Effector memory CD8-positive, alpha-beta T cell (primary cell): ENCODE data around the gene ADGRG3.
A peak's percentile ranks its signal among the peaks of the same experiment; 100 is the strongest.
"Not testable (repeated sequence)": the region's sequence is repeated elsewhere in the genome, so short reads cannot be mapped to it uniquely, and the experiment has no call there.

ENCODE experiments used
- ATAC-seq: fragments of 150-1000 bp; cut with Tn5 transposase; replicated peaks from 2 replicates; pipeline ENCODE4 v1.10.0; 2021; ENCODE audit warnings: mild to moderate bottlenecking, moderate library complexity
- DNase-seq, 3 experiments: peaks; one replicate each; pipeline ENCODE4 v3.0.0; 2021
- H3K27ac Mint-ChIP-seq, 2 donors: one replicate each; pipeline ENCODE4 v1.8.0; 2022; ENCODE audit warnings: mild to moderate bottlenecking in 2 of 2, mixed read lengths in 2 of 2, moderate library complexity in 2 of 2
- H3K27me3 Mint-ChIP-seq, 2 donors: one replicate each; pipeline ENCODE4 v1.8.0; 2022; ENCODE audit warnings: mixed read lengths in 2 of 2
- H3K36me3 Mint-ChIP-seq: one replicate; pipeline ENCODE4 v1.8.0; 2022; ENCODE audit warnings: mild to moderate bottlenecking, moderate library complexity, mixed read lengths; ENCODE audit not compliant: insufficient read depth
- H3K4me1 Mint-ChIP-seq, 2 donors: one replicate each; pipeline ENCODE4 v1.8.0; 2022; ENCODE audit warnings: low read depth in 2 of 2, mixed read lengths in 2 of 2
- H3K4me3 Mint-ChIP-seq, 2 donors: one replicate each; pipeline ENCODE4 v1.8.0; 2022; ENCODE audit warnings: mild to moderate bottlenecking in 2 of 2, mixed read lengths in 2 of 2, moderate library complexity in 2 of 2
- H3K9me3 Mint-ChIP-seq, 2 donors: one replicate each; pipeline ENCODE4 v1.8.0; 2022; ENCODE audit warnings: mixed read lengths in 2 of 2

ADGRG3 gene

DNA sequence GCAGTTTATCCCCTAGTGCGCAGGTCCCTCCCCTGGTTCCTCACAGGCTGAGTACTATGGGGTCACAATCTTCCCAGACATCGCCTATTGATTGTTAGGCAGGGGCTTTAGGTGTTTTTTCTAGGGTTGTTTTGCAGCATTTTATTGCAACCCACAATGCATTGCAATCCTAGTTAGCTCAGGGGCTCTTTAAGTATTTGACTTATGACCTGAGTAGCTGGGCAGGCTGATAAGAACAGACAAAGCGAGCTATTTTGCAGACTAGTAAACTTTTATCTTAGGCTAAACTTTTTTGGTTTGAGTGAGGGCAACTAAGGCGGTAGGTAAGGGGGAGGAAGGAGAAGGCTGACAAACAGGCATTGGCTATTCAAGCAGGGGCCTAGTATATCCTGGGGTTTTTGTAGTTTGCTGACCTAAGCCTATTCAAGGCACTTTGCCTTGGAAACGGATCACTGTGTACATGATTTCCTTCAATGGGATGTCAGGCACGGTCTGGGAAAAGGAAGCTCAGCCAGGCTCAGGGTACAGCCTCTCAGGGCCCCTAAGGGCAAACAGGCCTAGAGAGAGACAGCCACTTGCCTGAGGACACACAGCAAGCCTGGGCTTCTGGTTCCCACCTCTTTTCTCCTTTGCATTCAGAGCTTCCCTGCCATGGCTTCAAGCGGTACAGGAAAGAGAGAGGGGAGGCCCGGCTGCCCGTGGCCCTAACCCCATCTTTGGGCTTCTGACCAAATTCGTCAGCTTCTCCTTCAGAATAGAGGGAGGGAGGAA, 32.9 kb downstream of the ADGRG3 start:
- Mint-ChIP-seq H3K4me3 (no peak overlapping the region), H3K27ac (no peak overlapping the region)
- ATAC-seq, result no peak

DNA sequence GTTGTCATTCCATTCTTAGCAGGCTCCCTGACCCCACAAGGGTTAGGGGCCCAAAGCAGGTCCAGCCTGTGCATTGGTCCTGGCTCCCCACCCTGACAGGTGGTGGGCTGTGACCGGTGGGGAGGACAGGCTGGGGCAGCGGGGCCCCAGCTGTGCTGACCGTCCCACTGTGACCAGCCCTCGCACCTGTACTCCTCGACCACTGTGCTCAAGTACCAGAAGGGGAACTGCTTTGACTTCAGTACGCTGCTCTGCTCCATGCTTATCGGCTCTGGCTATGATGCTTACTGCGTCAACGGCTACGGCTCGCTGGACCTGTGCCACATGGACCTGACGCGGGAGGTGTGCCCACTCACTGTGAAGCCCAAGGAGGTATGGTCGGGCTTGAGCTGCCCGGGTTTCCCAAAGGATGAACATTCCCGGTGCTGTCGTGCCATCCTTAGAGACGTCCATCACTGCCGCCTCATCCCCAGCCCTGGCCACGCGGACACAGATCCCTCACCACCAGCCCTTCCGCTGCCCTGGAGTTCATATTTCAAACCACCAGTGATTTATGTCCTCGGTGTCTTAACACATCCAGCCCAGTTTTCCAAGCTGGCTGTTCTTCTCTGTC, 33.8 kb downstream of the ADGRG3 start:
- H3K27ac Mint-ChIP-seq, result no peak overlapping the region
- H3K4me1 Mint-ChIP-seq, result peaks cover 0 to 2% of the 10 kb centered on the region in 2 donors
- H3K36me3 Mint-ChIP-seq, result peaks cover 7% of the 10 kb centered on the region
- H3K27me3 Mint-ChIP-seq, result peaks cover 4 to 6% of the 10 kb centered on the region in 2 donors
- H3K9me3 Mint-ChIP-seq, result peaks cover 0 to 3% of the 10 kb centered on the region in 2 donors
- no peak for ATAC-seq
- DNase-seq, result no peak
- H3K4me3 Mint-ChIP-seq, result no peak overlapping the region

More for the DNA sequence above, 32.9 kb downstream of the ADGRG3 start:
- Mint-ChIP-seq H3K27me3 (no peaks in the 10 kb centered on the region), H3K36me3 (peaks cover 4% of the 10 kb centered on the region), H3K4me1 (peaks cover 0 to 2% of the 10 kb centered on the region in 2 donors), H3K9me3 (no peaks in the 10 kb centered on the region)
- no peak for DNase-seq

GRCh38 chr16:57703416-57704010, 35.4 kb downstream of the ADGRG3 start:
- H3K27me3 Mint-ChIP-seq, result peaks cover 16 to 23% of the 10 kb centered on the region in 2 donors
- no peak for ATAC-seq

DNA sequence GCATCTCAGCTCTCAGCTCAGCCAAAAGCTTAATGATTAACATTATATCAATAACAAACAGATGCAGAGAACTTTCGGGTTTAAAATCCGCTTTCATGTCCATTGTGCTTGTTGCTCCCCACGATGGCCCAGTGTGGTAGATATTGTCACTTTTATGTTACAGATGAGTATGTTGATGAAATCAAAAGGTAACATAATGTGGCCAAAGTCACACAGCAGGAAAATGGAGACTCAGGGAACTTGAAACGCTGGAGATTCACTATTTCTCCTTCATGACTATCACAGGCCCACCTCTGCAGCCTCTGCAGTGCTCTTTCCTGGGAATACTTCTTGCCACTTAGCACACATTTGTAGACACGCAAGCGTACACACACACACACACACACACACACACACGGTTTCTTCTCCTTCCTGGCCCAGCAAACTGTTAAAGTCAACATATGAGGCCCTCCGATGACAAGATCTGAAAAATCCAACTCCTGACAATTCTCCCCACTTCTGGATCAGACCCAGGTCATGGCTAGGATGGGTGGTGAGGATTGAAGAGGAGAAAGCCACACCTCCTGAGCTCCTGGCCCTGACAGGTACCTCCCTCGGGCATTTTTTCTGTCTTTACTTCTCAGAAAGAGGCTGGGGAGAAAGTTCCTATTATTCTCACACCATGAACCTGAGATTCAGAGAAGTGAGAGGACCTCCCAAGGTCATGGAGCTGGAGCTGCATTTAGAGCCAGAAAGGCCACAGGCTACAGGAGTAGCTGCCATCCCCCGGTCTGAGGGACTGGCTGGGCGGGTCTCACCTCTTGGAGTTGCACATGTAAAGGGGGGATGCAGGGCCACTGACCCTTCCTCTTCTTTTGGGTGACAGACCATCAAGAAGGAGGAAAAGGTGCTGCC, 36.2 kb downstream of the ADGRG3 start:
- Mint-ChIP-seq H3K27me3 (peaks cover 17 to 24% of the 10 kb centered on the region in 2 donors), H3K27ac (no peak overlapping the region), H3K4me3 (no peak overlapping the region), H3K4me1 (peaks cover 0 to 2% of the 10 kb centered on the region in 2 donors), H3K36me3 (peaks cover 7% of the 10 kb centered on the region), H3K9me3 (peaks cover 0 to 4% of the 10 kb centered on the region in 2 donors)
- DNase-seq (no peak), ATAC-seq (no peak)

More at GRCh38 chr16:57703416-57704010, 35.4 kb downstream of the ADGRG3 start:
- DNase-seq, result no peak
- Mint-ChIP-seq H3K9me3 (peaks cover 0 to 4% of the 10 kb centered on the region in 2 donors), H3K4me3 (no peak overlapping the region), H3K36me3 (peaks cover 7% of the 10 kb centered on the region), H3K27ac (no peak overlapping the region), H3K4me1 (peaks cover 0 to 2% of the 10 kb centered on the region in 2 donors)

- no peak overlapping the region for H3K4me3 Mint-ChIP-seq
- peaks cover 0 to 4% of the 10 kb centered on the region in 2 donors for H3K9me3 Mint-ChIP-seq
- H3K27ac Mint-ChIP-seq, result peak overlapping the region in 1 of 2 donors; percentile 25
- H3K36me3 Mint-ChIP-seq, result peaks cover 7% of the 10 kb centered on the region
- DNase-seq (no peak), ATAC-seq (no peak)
- H3K4me1 Mint-ChIP-seq, result no peaks in the 10 kb centered on the region
- peaks cover 17 to 24% of the 10 kb centered on the region in 2 donors for H3K27me3 Mint-ChIP-seq
These were observed 37.1 kb downstream of the ADGRG3 start for GRCh38 chr16:57704905-57705852.

DNA sequence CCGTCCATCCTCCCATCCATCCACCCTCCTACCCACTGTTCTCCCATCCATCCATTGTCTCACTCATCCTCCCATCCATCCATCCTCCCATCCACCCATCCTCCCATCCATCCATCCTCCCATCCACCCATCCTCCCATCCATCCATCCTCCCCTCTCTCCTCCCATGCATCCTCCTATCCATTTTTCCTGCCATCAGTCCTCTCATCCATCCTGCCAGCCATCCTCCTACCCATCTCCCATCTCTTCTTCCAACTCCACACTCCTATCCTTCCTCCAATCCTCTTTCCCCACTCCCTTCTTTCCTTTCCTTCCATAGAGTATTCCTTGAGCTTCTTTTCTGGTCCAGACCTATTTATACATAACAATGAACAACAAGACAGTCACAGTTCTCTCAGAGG, 38.6 kb downstream of the ADGRG3 start:
- Mint-ChIP-seq H3K36me3 (peaks cover 7% of the 10 kb centered on the region), H3K27me3 (peaks cover 17 to 24% of the 10 kb centered on the region in 2 donors), H3K9me3 (peaks cover 0 to 4% of the 10 kb centered on the region in 2 donors), H3K4me1 (no peaks in the 10 kb centered on the region), H3K27ac (no peak overlapping the region), H3K4me3 (no peak overlapping the region)
- ATAC-seq (no peak), DNase-seq (no peak)

- H3K9me3 Mint-ChIP-seq, result peaks cover 0 to 4% of the 10 kb centered on the region in 2 donors
- ATAC-seq (no peak), DNase-seq (no peak)
- peaks cover 17 to 24% of the 10 kb centered on the region in 2 donors for H3K27me3 Mint-ChIP-seq
- no peaks in the 10 kb centered on the region for H3K4me1 Mint-ChIP-seq
- no peak overlapping the region for H3K27ac Mint-ChIP-seq
- peaks cover 7% of the 10 kb centered on the region for H3K36me3 Mint-ChIP-seq
- no peak overlapping the region for H3K4me3 Mint-ChIP-seq
These were observed 39.2 kb downstream of the ADGRG3 start for GRCh38 chr16:57707331-57707730.

GRCh38 chr16:57708168-57708567, 40.1 kb downstream of the ADGRG3 start:
- Mint-ChIP-seq H3K9me3 (peaks cover 0 to 4% of the 10 kb centered on the region in 2 donors), H3K27me3 (peaks cover 17 to 24% of the 10 kb centered on the region in 2 donors), H3K27ac (no peak overlapping the region), H3K4me1 (no peaks in the 10 kb centered on the region), H3K4me3 (no peak overlapping the region), H3K36me3 (peaks cover 7% of the 10 kb centered on the region)
- no peak for ATAC-seq
- no peak for DNase-seq

DNA sequence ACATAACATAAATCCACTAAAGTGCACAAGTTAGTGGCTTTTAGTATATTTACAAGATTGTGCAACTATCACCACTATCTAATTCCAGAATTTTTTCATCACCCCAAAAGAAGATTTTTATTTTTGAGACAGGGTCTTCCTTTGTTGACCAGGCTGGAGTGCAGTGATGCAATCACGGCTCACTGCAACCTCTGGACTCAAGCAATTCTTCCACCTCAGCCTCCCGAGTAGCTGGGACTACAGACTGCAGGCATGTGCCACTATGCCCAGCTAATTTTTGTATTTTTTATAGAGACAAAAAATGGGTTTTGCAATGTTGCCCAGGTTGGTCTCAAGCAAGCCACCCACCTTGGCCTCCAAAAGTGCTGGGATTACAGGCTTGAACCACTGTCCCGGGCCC, 41.6 kb downstream of the ADGRG3 start:
- H3K4me1 Mint-ChIP-seq, result no peaks in the 10 kb centered on the region
- DNase-seq (no peak), ATAC-seq (no peak)
- no peak overlapping the region for H3K4me3 Mint-ChIP-seq
- H3K36me3 Mint-ChIP-seq, result peaks cover 5% of the 10 kb centered on the region
- H3K9me3 Mint-ChIP-seq, result peaks cover 0 to 4% of the 10 kb centered on the region in 2 donors
- H3K27me3 Mint-ChIP-seq, result peaks cover 17 to 24% of the 10 kb centered on the region in 2 donors
- H3K27ac Mint-ChIP-seq, result no peak overlapping the region

- Mint-ChIP-seq H3K27ac (no peak overlapping the region), H3K36me3 (peaks cover 3% of the 10 kb centered on the region), H3K9me3 (peaks cover 0 to 3% of the 10 kb centered on the region in 2 donors), H3K27me3 (peaks cover 17 to 24% of the 10 kb centered on the region in 2 donors), H3K4me1 (no peaks in the 10 kb centered on the region), H3K4me3 (no peak overlapping the region)
- no peak for DNase-seq
- no peak for ATAC-seq
These were observed 43.2 kb downstream of the ADGRG3 start for GRCh38 chr16:57711346-57711745.

DNA sequence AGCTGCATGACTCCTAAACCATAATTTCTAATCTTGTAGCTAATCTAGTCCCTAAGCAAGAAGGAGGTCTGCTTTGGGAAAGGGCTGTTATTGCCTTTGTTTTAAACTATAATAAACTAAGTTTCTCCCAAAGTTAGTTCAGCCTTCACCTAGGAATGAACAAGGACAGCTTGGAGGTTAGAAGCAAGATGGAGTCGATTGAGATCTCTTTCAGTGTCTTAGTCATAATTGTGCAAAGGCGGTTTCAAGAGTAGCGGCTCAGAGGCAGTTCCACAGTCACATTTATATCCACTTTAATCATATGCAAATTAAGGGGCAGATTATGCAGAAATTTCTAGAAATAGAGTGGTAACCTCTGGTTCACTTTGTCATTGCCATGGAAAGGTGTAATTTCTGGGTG, 43.9 kb downstream of the ADGRG3 start:
- Mint-ChIP-seq H3K9me3 (no peaks in the 10 kb centered on the region), H3K27me3 (peaks cover 11 to 24% of the 10 kb centered on the region in 2 donors), H3K36me3 (no peaks in the 10 kb centered on the region), H3K4me1 (no peaks in the 10 kb centered on the region), H3K27ac (no peak overlapping the region), H3K4me3 (no peak overlapping the region)
- ATAC-seq (no peak), DNase-seq (no peak)

DNA sequence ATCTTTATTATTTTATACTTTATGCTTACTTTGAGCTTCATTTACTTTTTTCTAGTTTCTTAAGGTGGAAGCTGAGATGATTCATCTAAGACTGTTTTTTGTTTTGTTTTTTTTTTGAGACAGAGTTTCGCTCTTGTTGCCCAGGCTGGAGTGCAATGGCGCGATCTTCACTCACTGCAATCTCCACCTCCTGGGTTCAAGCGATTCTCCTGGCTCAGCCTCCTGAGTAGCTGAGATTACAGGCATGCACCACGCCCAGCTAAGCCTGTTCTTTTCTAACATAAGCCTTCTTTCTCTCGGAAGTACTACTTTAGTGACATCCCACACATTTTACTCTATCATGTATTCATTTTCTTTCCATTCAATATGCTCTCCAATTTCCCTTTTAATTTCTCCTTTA, 44.5 kb downstream of the ADGRG3 start:
- not testable (repeated sequence) for H3K4me1 Mint-ChIP-seq, H3K4me3 Mint-ChIP-seq, H3K9me3 Mint-ChIP-seq, H3K27ac Mint-ChIP-seq, DNase-seq, H3K36me3 Mint-ChIP-seq, ATAC-seq
- H3K27me3 Mint-ChIP-seq, result peaks cover 7 to 19% of the 10 kb centered on the region in 2 donors
